ENCODE data around the gene ARAP3.
A peak's percentile ranks its signal among the peaks of the same experiment; 100 is the strongest.

The ARAP3 gene

GRCh38 chr5:141633871-141634561 is 48.0 kb downstream of the ARAP3 start:
- H3K56ac ChIP-seq (ENCODE audit: low read length) = no peak overlapping the region
- no peaks in the 10 kb centered on the region for H3K36me3 ChIP-seq (ENCODE audit: control insufficient read depth, insufficient read depth, low read length)
- H3K79me2 ChIP-seq (ENCODE audit: control insufficient read depth, insufficient read depth, low read length) = peaks cover 27% of the 10 kb centered on the region
- H2BK120ac ChIP-seq (ENCODE audit: low read depth, low read length) = no peak overlapping the region
- no peak for DNase-seq
- no peaks in the 10 kb centered on the region for H3K27me3 ChIP-seq (ENCODE audit: insufficient read depth, low read length, poor library complexity)
- H3K79me1 ChIP-seq (ENCODE audit: low read length) = peaks cover 15% of the 10 kb centered on the region
- H3K4me1 ChIP-seq (ENCODE audit: control insufficient read depth, low read depth, low read length) = no peaks in the 10 kb centered on the region
- WGBS (ENCODE audit: extremely low coverage, insufficient coverage, low lambda C conversion rate) = 100% methylated on average over 1 of the region's 5 CpGs
- H3K27ac ChIP-seq (ENCODE audit: low read depth, low read length) = no peak overlapping the region
- H4K8ac ChIP-seq (ENCODE audit: low read depth, low read length) = no peak overlapping the region
- H3K4ac ChIP-seq (ENCODE audit: low read depth, low read length) = no peak overlapping the region
- H3K4me2 ChIP-seq (ENCODE audit: low read length) = no peak overlapping the region
- H2BK15ac ChIP-seq (replicated peaks; ENCODE audit: low read depth) = no peak overlapping the region
- no peak overlapping the region for H3K18ac ChIP-seq (ENCODE audit: low read length)
- no peak overlapping the region for H3K23ac ChIP-seq (ENCODE audit: low read length)
- no peak overlapping the region for H4K5ac ChIP-seq (ENCODE audit: low read length)
- no peak overlapping the region for H3K4me3 ChIP-seq (ENCODE audit: low read length)
- no peak overlapping the region for H3K9ac ChIP-seq (ENCODE audit: low read length)
- no peak overlapping the region for H2BK5ac ChIP-seq (ENCODE audit: low read length)
- H2AK5ac ChIP-seq (ENCODE audit: low read length) = no peak overlapping the region

DNA sequence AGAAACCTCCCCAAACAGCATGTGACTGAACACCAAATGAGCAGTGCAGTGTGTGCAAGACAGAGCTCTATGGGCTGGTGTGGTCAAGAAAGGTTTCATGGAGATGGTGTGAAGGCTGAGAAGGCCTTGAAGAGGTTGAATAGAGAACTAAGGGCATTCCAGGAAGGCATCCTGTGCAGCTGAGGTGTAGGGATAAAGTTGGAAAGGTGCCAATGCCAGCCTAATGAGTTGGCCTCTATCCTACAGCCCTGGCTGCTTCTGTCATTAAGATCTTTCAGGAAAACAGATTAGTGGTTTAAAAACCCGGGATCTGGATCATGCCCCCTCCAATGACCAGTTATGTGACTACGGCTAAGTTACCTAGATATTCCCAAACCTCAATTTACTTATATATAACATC is 49.4 kb downstream of the ARAP3 start:
- Histone ChIP-seq H2BK5ac (ENCODE audit: low read length) (no peak overlapping the region), H2BK120ac (ENCODE audit: low read depth, low read length) (no peak overlapping the region), H3K23ac (ENCODE audit: low read length) (no peak overlapping the region), H3K4ac (ENCODE audit: low read depth, low read length) (no peak overlapping the region), H3K79me2 (ENCODE audit: control insufficient read depth, insufficient read depth, low read length) (peaks cover 27% of the 10 kb centered on the region), H2AK5ac (ENCODE audit: low read length) (no peak overlapping the region), H3K36me3 (ENCODE audit: control insufficient read depth, insufficient read depth, low read length) (no peaks in the 10 kb centered on the region), H3K18ac (ENCODE audit: low read length) (no peak overlapping the region), H2BK15ac (replicated peaks; ENCODE audit: low read depth) (no peak overlapping the region), H3K4me3 (ENCODE audit: low read length) (no peak overlapping the region), H3K79me1 (ENCODE audit: low read length) (peaks cover 15% of the 10 kb centered on the region), H3K56ac (ENCODE audit: low read length) (no peak overlapping the region), H3K27me3 (ENCODE audit: insufficient read depth, low read length, poor library complexity) (no peaks in the 10 kb centered on the region), H3K4me1 (ENCODE audit: control insufficient read depth, low read depth, low read length) (no peaks in the 10 kb centered on the region), H3K4me2 (ENCODE audit: low read length) (no peak overlapping the region), H3K9ac (ENCODE audit: low read length) (no peak overlapping the region), H3K27ac (ENCODE audit: low read depth, low read length) (no peak overlapping the region), H4K5ac (ENCODE audit: low read length) (no peak overlapping the region), H4K8ac (ENCODE audit: low read depth, low read length) (no peak overlapping the region)
- no CpG with 5 or more reads among the region's 2 CpGs for WGBS (ENCODE audit: extremely low coverage, insufficient coverage, low lambda C conversion rate)
- DNase-seq = no peak

DNA sequence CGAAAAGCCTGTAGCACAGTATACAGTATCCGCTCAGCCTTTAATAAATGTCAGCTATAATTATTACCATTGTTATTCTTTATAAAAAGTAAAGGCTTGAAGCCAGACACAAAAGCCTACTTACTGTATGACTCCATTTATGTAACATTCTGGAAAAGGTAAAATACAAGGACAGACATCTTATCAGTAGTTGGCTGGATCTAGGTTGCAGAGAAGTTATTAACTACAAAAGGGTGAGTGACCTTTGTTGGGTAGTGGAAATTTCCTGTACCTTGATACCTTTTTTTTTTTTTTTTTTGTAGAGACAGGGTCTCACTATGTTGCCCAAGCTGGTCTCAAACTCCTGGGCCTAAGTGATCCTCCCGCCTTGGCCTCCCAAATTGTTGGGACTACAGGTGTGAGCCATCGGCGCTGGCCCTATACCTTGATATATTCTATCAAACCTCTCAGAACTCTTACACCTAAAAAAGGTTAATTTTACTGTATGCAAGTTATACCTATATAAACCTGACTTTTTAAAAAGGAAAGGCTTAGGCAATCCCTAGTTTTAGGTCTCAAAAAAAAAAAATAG is 51.4 kb downstream of the ARAP3 start:
- Histone ChIP-seq H3K4me1 (ENCODE audit: control insufficient read depth, low read depth, low read length) (no peaks in the 10 kb centered on the region), H3K9ac (ENCODE audit: low read length) (no peak overlapping the region), H3K4me2 (ENCODE audit: low read length) (no peak overlapping the region), H2BK120ac (ENCODE audit: low read depth, low read length) (no peak overlapping the region), H3K27me3 (ENCODE audit: insufficient read depth, low read length, poor library complexity) (no peaks in the 10 kb centered on the region), H3K36me3 (ENCODE audit: control insufficient read depth, insufficient read depth, low read length) (no peaks in the 10 kb centered on the region), H3K23ac (ENCODE audit: low read length) (no peak overlapping the region), H3K18ac (ENCODE audit: low read length) (no peak overlapping the region), H4K8ac (ENCODE audit: low read depth, low read length) (no peak overlapping the region), H3K4ac (ENCODE audit: low read depth, low read length) (no peak overlapping the region), H2BK5ac (ENCODE audit: low read length) (no peak overlapping the region), H3K79me2 (ENCODE audit: control insufficient read depth, insufficient read depth, low read length) (peaks cover 19% of the 10 kb centered on the region), H3K4me3 (ENCODE audit: low read length) (no peak overlapping the region), H2BK15ac (replicated peaks; ENCODE audit: low read depth) (no peak overlapping the region), H3K27ac (ENCODE audit: low read depth, low read length) (no peak overlapping the region), H3K79me1 (ENCODE audit: low read length) (peaks cover 10% of the 10 kb centered on the region), H2AK5ac (ENCODE audit: low read length) (no peak overlapping the region), H3K56ac (ENCODE audit: low read length) (no peak overlapping the region), H4K5ac (ENCODE audit: low read length) (no peak overlapping the region)
- DNase-seq = no peak
- no CpG with 5 or more reads among the region's 5 CpGs for WGBS (ENCODE audit: extremely low coverage, insufficient coverage, low lambda C conversion rate)

DNA sequence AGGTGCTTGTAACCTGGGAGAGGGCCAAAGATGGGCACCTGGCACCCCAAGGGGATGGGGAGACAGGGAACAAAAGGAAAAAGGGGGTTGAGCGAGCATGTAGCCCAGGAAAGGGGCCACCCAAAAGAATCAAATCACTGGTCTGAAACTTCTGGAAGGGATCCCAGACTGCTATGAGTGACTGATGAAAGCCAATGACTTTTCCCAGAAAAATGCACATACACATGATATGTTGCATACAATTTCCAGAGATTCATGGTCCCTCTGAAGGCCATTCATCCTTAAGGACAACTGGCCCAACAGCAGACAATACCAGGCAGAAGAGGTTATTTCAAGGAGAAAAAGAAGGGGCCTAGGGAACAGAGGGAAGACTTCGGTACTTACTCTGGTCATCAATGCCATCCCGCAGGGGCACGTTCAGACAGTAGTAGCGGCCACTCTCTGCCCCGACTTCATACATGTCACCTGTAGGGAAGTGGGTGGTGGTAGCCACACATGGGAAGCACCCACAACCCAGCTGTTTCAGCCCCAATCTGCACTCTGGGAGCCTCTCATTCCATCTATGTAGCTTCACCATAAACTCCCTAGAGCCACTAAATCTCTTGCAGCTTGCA is 53.7 kb downstream of the ARAP3 start:
- Histone ChIP-seq H3K27me3 (ENCODE audit: insufficient read depth, low read length, poor library complexity) (no peaks in the 10 kb centered on the region), H4K5ac (ENCODE audit: low read length) (no peak overlapping the region), H3K4me3 (ENCODE audit: low read length) (no peak overlapping the region), H3K27ac (ENCODE audit: low read depth, low read length) (no peak overlapping the region), H2BK5ac (ENCODE audit: low read length) (no peak overlapping the region), H4K8ac (ENCODE audit: low read depth, low read length) (no peak overlapping the region), H3K79me2 (ENCODE audit: control insufficient read depth, insufficient read depth, low read length) (peaks cover 6% of the 10 kb centered on the region), H3K4me2 (ENCODE audit: low read length) (no peak overlapping the region), H2BK120ac (ENCODE audit: low read depth, low read length) (no peak overlapping the region), H3K4me1 (ENCODE audit: control insufficient read depth, low read depth, low read length) (no peaks in the 10 kb centered on the region), H3K23ac (ENCODE audit: low read length) (no peak overlapping the region), H3K56ac (ENCODE audit: low read length) (no peak overlapping the region), H3K18ac (ENCODE audit: low read length) (no peak overlapping the region), H3K9ac (ENCODE audit: low read length) (no peak overlapping the region), H2BK15ac (replicated peaks; ENCODE audit: low read depth) (no peak overlapping the region), H3K79me1 (ENCODE audit: low read length) (peaks cover 6% of the 10 kb centered on the region), H3K36me3 (ENCODE audit: control insufficient read depth, insufficient read depth, low read length) (peaks cover 2% of the 10 kb centered on the region), H2AK5ac (ENCODE audit: low read length) (no peak overlapping the region), H3K4ac (ENCODE audit: low read depth, low read length) (no peak overlapping the region)
- WGBS (ENCODE audit: extremely low coverage, insufficient coverage, low lambda C conversion rate) = no CpG with 5 or more reads among the region's 6 CpGs
- DNase-seq = no peak

GRCh38 chr5:141623611-141624010 is 58.4 kb downstream of the ARAP3 start:
- no peak overlapping the region for H3K4me2 ChIP-seq (ENCODE audit: low read length)
- no peak overlapping the region for H3K23ac ChIP-seq (ENCODE audit: low read length)
- no CpG with 5 or more reads among the region's 5 CpGs for WGBS (ENCODE audit: extremely low coverage, insufficient coverage, low lambda C conversion rate)
- H3K36me3 ChIP-seq (ENCODE audit: control insufficient read depth, insufficient read depth, low read length) = peaks cover 7% of the 10 kb centered on the region
- no peak overlapping the region for H2BK15ac ChIP-seq (replicated peaks; ENCODE audit: low read depth)
- no peaks in the 10 kb centered on the region for H3K79me1 ChIP-seq (ENCODE audit: low read length)
- H3K79me2 ChIP-seq (ENCODE audit: control insufficient read depth, insufficient read depth, low read length) = no peaks in the 10 kb centered on the region
- no peak overlapping the region for H3K18ac ChIP-seq (ENCODE audit: low read length)
- no peak overlapping the region for H4K5ac ChIP-seq (ENCODE audit: low read length)
- no peak overlapping the region for H2AK5ac ChIP-seq (ENCODE audit: low read length)
- H3K4me3 ChIP-seq (ENCODE audit: low read length) = no peak overlapping the region
- H3K4ac ChIP-seq (ENCODE audit: low read depth, low read length) = no peak overlapping the region
- H3K56ac ChIP-seq (ENCODE audit: low read length) = no peak overlapping the region
- H2BK120ac ChIP-seq (ENCODE audit: low read depth, low read length) = no peak overlapping the region
- no peak for DNase-seq
- H3K9ac ChIP-seq (ENCODE audit: low read length) = no peak overlapping the region
- H4K8ac ChIP-seq (ENCODE audit: low read depth, low read length) = no peak overlapping the region
- no peaks in the 10 kb centered on the region for H3K27me3 ChIP-seq (ENCODE audit: insufficient read depth, low read length, poor library complexity)
- H3K4me1 ChIP-seq (ENCODE audit: control insufficient read depth, low read depth, low read length) = no peaks in the 10 kb centered on the region
- no peak overlapping the region for H2BK5ac ChIP-seq (ENCODE audit: low read length)
- H3K27ac ChIP-seq (ENCODE audit: low read depth, low read length) = peak overlapping the region; percentile 57
